HG03558 (cell line): ENCODE measurements around the gene SPIN1.

Source experiments
- ATAC-seq: cut with Tn5 transposase; IDR thresholded peaks from one replicate; pipeline ENCODE4 v1.9.1; 2021; ENCODE audit warnings: moderate number of reproducible peaks; ENCODE audit not compliant: unreplicated experiment; ENCODE audit errors: extremely low read depth

The SPIN1 gene

DNA sequence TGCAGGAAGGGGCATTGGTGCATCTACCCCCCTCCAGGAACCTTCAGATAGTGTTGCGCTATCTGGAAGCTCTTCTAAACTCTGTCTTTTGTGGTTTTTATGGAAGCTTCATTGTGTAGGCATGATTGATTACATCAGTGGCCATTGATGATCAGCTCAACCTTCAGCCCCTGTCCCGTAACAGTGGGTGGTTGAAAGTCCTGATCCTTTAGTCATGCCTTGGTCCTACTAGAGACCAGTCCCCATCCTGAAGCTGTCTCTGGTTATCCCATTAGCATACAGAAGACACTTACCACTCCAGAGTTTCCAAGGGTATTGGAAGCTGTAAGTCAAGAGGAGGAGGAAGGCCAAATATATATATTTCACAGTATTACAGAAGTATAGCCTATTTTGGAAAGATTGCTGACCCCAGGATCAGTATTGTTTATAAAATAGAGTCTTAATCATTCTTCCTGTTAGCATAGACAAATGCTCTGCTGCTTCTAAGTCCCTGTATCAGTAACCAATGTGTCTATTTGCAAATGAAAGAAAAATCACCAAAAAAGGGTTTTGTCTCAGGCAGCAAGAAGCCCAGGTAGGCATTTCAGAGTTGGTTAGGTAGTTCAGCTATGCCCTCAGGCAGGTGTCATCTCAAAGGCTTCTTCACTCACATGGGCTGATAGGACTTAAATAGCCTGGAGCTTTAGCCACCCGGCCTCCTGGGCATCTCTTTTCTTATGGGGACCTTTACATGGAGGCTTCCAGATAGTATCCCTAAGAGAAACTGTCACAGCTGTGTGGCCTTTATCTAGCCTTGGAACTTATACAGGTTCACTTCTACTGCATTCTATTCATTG, 41.6 kb downstream of the SPIN1 start:
- no peak for ATAC-seq

DNA sequence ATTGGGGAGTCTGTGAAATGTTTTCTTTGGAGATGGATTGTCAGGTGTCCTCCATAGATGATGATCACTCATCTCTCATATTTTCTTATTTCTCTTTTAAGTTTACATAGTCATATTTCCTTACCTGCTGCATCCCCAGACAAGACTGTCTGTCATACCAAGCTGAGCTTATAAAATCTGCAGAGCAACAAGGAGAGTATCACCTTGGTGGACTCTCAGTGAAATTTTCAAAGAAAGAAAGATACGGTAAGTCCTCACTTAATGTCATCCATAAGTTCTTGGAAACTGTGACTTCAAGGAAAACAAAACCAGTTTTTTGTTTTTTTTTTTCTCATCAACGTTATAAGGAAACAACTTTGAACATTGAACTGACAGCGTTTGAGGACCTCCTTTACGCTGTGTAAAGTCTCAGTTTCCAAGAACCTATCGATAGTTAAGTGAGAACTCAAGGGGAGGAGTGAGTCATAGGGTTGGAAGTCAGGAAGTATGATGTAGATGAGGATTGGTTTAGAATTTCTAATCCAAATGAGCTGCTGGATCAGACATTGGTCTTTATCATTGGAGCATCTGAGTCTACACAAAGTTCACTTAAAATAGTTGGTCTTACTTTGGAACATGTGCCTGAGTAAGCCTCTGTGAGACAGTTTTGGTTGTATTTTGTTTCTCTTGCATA, 45.5 kb downstream of the SPIN1 start:
- ATAC-seq, result no peak

DNA sequence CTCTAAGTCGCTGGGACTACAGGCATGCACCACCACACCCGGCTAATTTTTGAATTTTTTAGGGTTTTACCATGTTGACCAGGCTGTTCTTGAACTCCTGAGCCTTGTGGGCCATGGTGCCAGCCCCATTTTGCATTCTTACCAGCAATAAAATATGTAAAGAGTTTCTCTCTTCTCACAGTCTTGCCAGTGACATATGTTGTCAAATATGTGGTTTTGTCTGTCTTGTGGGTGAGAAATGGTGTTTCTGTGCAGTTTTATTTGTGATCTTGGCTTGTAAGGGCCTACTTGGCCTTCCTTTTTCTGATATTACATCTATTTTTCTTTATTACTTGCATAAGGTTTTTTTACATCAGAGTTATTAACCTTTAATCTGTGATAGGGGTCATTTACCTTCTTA, 47.1 kb downstream of the SPIN1 start:
- ATAC-seq, result no peak

DNA sequence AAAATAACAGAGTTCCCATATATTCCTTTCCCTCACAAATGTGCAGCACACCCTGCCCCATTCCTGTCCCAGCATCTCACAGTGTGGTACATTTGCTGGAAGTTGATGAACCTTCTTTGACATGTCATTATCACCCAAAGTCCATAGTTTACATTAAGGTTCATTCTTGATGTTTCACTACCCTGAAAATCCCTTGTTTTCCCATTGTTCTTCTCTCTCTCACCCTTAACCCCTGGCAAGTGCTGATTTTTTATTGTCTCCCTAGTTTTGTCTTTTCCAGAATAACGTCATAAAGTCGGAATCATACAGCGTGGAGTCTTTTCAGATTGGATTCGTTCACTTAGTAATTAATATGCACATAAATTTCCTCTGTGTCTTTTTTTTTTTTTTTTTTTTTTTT, 48.1 kb downstream of the SPIN1 start:
- ATAC-seq, result no peak

DNA sequence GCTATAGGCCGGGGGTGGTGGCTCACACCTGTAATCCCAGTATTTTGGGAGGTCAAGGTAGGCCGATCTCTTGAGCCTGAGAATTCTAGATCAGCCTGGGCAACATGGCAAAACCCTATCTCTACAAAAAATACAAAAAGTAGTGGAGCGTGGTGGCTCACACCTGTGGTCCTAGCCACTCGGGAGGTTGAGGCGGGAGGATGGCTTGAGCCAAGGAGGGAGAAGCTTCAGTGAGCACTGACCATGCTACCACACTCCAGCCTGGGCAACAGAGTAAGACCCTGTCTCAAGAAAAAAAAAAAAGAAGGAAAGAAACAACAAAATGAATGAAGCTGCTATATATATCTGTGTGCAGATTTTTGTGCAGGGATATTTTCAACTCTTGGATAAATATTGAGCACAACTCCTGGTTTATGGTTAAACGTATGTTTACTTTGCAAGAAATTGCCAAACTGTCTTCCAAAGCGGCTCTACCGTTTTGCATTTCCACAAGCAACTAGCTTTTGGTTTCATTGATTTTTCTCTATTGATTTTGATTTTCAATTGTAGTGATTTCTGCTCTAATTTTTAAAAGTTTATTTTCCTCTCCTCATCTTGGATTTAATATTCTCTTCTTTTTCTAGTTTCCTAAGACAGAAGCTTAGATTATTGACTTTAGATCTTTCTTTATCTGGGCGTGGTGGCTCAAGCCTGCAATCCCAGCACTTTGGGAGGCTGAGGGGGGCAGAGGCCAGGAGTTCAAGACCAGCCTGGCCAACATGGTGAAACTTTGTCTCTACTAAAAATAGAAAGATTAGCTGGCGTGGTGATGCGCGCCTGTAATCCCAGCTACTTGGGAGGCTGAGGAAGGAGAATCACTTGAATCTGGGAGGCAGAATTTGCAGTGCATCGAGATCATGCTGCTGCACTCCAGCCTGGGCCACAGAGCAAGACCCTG, 49.2 kb downstream of the SPIN1 start:
- no peak for ATAC-seq

DNA sequence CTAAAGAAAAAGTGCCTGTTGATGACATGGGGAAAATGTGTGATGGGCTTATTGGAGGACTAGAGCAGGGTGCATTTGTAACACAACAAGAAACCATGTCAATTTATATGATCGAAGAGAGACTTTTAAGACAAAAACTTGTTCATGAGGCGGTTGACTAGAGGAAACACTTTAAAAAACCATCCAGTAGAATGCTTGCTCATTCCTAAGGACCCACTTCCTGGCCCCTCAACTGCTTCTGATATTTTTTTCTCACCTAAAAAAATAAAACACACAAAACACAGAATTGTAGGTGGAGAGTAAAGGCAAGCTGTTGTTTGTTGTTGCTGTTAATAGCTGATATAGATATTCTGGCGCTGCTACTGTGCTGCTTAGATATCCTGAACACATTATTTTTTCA, 50.6 kb downstream of the SPIN1 start:
- ATAC-seq, result no peak

DNA sequence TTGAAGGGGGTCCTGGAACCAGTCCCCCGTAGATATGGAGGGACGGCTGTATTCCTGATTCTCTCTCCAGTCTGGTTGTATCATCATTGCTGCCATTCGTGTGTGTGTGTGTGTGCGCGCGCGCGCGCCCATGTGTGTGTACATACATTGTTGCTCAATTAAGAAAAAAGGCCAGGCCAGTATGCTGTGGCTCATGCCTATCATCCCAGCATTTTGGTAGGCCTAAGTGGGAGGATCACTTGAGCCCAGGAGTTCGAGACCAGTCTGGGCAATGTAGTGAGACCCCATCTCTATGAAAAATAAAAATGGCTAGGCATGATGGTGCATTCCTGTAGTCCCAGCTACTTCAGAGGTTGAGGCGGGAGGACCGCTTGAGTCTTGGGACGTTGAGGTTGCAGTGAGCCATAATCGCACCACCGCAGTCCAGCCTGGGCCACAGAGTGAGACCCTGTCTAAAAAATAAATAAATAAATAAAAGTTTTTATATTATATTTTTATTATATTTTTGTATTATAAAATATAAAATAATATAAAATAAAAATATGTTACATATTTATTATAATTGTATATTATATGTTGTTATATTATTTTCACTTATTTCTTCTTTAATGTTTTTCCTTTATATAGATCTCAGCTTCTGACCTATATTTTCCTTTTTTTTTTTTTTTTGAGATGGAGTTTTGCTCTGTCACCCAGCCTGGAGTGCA, 53.2 kb downstream of the SPIN1 start:
- ATAC-seq, result no peak

DNA sequence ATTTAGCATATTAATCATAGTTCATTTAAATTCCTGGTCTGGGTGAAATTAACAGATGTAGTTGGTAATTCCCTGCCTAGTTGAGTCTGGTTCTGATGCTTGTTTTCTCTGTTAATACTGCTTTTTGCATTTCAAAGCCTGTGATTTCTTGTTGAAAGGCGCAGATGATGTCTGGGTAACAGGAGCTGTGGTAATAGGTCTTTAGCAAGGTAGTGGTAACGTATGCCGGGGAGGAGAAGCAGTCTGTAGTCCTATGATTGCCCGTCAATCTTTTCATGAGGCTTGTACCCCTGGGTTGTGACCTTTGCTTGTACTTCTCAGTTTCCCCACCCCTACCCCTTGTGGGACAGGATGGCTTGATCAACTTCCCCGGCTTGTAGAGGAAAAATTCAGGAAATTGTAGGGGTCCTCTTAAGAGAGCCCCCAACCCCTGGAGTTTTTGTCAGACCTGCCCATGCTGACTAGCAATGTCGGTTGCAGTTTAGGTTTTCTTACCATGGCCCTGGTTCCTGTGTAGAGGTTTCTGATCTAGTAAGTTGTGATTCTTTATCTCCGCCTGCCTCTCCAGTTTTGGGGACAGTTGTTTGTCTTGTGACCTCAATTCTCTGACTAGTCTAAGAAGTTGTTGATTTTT, 55.4 kb downstream of the SPIN1 start:
- ATAC-seq, result no peak

DNA sequence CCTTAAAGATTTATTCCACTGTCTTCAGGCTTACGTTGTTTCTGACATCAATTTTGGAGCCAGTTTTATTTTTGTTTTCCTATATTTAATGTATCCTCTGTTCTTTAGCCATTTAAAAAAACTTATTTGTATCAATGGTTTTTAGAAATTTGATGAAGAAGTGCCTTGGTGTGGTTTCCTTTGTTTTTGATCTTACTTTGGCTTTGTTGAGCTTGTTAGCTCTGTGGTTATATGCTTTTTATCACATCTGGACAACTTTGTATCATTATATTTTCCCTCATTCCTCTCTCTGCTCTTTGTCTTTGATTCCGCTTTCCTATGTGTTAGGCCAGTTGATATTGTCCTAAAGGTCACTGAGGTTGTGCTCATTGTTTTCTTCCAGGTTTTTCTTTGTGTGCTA, 58.5 kb downstream of the SPIN1 start:
- ATAC-seq, result no peak

DNA sequence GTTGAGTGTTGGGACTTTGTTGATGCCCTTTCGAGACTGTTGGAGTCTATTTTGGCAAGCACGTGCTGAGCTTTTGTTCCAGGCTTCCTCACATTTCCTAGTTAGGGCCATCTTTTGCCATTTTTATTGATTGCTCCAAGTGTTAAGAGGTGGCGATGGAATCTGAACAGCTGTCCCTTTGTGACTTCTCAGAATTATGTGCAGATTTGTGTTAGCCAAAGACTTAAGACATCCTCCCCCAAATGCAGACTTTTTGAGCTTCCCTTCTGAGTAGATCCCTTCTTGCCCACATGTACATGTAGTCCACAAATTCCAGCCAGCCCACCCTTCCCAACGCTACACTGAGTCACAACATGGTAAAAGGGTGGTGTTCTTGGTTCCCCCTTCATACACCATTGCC, 59.2 kb downstream of the SPIN1 start:
- ATAC-seq, result no peak

DNA sequence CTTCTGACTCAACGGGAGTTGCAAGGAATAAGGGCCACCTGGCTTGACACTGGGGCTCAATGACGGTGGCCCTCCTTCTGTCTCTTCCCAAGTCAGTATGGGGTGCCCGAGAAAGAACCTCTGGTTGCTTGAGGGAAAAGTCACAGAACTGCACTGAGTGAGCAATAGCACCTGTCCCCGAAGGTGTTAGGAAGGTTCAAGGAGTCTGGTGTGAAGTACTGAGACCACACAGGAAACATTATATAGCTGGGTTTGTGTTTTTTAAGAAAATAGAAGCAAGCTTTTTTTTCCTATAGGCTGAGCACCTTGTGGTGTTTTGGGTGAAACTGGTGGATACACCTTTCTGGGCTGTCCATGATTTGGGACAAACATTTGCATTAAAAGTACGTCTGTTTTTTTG, 62.9 kb downstream of the SPIN1 start:
- ATAC-seq, result no peak

DNA sequence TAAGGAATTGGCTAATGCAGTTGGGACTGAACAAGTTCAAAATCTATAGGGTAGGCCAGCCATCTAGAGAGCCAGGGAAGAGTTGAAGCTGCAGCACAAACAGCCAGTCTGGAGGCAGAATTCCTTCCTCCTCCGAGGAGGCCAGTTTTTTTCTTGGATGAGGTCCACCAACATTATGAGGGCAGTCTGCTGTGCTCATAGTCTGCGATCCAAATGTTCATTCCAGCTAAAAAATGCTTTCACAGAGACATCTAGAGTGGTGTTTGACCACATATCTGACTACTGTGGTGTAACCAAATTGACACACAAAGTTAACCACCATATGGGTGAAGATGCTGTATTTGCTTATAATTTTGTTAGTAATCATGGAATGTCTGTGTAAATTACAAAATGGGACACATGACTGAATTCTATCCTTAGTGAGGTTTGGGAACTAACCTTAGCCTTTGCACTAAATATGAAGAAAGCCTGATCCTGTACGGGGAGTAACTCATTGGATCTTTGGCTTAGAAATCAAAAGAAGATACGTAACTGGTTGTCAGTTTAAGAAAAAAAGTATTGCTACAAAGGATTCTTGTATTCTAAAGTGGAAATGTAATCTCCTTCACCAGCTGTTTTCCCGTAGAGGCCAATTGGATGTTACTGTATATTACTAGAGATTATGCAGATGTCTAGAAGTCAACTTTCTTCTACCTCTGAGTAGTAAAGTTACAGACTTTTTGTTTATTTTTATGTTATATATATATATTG, 70.6 kb downstream of the SPIN1 start:
- no peak for ATAC-seq

DNA sequence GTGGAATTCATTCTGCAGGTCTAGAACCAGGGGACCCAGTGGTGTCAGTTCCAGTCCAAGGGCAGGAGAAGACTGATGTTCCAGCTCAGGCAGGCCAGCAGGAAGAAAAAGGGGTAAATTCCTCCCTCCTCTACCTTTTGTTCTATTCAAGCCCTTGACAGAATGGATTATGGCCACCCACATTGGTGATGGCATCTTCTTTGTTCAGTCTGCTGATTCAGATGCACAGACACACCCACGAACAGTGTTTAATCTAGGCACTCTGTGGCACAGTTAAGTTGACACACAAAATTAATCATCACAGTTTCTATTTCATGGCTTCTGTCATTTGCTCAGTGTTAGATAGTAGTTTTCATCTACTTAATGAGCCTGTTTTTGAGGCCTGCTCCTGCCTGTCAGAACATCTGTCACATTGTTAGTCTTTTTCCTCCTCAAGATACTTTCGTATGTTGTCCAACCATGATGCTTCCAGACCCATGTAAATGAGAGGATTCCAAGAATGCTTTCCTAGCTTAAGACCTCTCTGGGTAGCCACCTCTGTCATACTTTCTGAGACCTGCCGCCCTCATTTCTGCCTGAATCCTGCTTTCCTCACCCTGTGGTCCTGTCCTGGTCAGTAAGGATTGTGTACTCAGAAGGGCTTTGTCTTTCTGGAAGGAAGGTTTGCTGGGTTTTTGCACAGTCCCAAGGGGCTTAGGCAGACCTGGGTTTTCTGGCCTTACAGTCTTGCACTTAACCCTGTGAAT, 72.5 kb downstream of the SPIN1 start:
- ATAC-seq, result no peak

DNA sequence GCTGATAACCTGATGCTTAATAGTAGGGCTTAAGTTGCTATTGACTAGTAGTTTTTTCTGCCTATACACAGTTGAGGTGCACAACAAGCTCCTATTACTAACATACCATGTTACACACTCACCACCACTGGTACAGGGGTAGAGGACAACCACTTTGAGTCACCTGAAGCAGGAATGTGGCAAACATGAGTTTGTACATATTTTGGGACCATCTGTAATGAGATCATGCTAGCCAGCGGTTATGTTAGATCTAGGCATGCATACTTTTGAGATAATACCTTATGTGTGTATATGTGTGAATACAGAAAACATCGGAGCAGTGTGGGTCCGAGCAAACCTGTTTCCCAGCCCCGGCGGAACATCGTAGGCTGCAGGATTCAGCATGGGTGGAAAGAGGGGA, 73.9 kb downstream of the SPIN1 start:
- no peak for ATAC-seq

DNA sequence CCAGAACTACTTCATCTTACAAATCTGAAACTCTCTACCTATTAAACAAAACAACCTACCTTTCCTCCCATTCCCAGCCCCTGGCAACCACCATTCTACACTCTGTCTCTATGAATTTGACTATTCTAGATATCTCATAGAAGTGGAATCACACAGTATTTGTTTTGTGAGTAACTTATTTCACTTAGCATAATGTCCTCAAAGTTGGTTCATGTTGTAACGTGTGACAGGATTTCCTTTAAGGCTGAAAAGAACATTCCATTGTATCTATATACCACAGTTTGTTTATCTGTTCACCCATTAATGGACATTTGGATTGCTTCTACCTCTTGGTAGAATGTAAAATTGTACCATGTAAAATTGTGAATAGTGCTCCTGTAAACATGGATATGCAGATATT, 76.6 kb downstream of the SPIN1 start:
- ATAC-seq, result no peak

DNA sequence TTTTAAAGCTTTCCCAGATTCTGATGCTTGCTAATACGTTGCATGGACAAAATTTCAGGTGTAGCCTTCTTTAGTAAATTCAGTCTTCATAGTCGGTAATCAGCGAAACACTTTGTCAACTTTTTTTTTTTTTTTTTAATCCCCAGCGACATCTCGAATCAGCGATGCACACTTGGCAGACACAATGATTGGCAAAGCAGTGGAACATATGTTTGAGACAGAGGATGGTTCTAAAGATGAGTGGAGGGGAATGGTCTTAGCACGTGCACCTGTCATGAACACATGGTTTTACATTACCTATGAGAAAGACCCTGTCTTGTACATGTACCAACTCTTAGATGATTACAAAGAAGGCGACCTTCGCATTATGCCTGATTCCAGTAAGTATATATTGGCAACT, 80.0 kb downstream of the SPIN1 start:
- no peak for ATAC-seq

DNA sequence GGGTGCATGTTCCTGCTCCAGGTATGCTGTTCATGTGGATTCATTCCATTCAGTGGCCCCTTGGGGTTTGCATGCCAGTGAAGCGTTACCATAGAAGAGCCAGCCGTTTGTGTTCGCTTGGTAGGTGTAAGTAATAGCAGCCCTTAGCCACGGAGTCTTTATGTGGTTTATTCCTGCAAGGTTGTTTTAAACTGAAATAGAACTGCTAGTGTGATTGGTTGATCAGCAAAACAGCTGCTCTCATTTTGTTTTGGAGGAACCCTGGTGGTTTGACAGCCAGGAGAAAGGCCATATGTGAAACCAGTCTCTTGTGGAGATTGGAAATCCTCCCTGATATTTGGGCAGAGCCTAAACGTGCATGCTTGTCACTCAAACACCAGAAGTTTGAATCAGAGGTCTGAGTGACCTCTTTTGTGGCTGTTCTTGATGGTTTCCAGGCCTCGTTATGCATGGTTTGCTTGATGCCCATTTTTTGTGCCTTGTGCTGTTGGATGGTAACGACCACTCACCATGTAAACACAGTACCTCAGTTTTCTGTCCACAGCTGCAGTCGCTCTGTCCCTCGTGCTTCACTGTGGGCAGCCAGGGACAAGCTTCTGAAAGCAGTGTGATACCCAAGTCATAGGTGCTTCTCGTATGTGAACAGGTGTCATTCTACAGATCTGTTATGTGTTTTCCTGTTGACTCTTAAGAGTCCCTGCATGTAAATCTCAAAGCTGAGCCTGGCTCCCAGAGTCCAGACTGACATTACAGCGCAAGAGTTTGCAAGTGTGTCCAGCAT, 88.4 kb downstream of the SPIN1 start:
- no peak for ATAC-seq

DNA sequence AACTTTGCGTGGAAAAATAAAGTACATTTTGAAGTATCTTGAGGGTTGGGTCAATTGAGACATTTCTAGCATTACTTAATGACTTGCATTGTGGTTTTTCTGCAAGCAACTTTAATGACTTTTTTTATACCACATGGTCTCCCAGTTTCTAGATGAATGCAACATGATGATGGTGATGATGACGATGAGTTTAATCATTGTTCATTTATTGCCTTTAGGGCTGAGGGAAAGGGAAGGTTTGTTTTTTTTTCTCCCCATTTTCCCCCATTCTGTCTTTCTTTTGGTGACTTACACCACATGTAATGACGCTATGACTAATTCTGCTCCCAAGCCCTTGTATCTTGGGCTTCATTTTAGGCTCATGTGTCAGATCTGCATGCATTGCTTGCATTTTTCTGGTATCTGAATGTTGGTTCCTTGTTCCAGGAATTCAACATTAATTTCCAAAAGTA, 89.1 kb downstream of the SPIN1 start:
- ATAC-seq, result no peak
